DMS153 treated with DMSO at 0.1 percent for 48 hours (cell line): ENCODE data around the gene ARPC4.
"Not testable (repeated sequence)": the region's sequence is repeated elsewhere in the genome, so short reads cannot be mapped to it uniquely, and the experiment has no call there.

Experiments used
- DNase-seq: peaks from one replicate; lab custom pipeline; 2025; ENCODE audit not compliant: unreplicated experiment; lab: John Stamatoyannopoulos, UW

ARPC4 gene

GRCh38 chr3:9818666-9819335, 25.9 kb downstream of the ARPC4 start:
- no peak for DNase-seq

GRCh38 chr3:9820543-9820942, 27.7 kb downstream of the ARPC4 start:
- DNase-seq, result no peak

DNA sequence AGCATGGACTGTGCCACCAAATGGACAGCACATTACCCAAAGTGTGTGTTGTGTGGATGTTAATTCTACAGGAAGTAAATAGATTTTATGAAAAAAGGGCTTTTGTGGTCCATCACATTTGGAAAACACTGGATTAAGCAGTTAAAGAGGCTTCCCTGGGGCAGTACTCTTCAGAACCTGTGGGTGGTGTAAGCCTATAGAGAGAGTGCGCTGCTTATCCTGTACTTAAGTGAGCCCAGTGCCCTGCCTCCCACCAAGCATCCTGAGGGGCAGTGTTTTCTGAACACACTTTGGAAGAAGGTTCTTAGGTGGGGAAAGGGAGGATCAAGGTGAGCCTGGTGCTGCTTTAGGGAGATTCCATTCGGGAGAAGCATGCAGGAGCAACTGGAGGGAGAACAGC, 28.1 kb downstream of the ARPC4 start:
- DNase-seq, result no peak

- DNase-seq, result no peak
These were observed 32.7 kb downstream of the ARPC4 start for GRCh38 chr3:9825451-9826040.

- DNase-seq, result no peak
These were observed 34.1 kb downstream of the ARPC4 start for GRCh38 chr3:9826815-9827573.

DNA sequence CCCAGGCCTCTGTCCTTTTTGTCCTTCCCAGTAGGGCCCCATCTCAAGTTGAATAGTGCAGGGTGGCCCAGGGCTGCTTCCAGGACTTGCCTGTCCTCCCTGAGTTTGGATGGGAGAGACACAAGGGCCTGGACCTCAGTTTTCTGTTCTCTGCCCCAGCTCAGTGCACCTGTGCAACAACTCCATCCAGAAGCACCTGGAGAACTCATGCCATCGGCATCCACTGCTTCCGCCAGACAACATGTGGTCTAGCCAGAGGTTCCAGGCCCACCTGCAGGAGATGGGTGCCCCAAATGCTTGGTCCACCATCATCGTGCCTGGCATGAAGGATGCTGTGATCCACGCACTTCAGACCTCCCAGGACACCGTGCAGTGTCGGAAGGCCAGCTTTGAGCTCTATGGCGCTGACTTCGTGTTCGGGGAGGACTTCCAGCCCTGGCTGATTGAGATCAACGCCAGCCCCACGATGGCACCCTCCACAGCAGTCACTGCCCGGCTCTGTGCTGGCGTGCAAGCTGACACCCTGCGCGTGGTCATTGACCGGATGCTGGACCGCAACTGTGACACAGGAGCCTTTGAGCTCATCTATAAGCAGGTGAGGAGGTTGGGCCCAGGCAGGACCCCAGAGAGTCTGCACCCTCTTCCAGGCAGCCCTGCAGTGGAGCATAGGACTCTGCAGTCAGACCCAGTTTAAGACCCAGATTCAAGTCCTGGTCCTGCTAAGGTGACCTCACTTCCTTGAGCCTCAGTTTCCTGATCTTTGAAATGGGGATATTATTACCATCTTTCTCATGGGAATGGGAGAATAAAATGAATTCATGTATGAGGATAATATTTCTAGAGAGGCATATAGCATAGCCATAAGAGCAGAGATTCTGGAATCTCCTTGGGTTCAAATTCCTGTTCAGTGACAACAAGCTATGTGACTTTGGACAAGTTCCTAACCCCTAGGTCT, 36.2 kb downstream of the ARPC4 start:
- no peak for DNase-seq

DNA sequence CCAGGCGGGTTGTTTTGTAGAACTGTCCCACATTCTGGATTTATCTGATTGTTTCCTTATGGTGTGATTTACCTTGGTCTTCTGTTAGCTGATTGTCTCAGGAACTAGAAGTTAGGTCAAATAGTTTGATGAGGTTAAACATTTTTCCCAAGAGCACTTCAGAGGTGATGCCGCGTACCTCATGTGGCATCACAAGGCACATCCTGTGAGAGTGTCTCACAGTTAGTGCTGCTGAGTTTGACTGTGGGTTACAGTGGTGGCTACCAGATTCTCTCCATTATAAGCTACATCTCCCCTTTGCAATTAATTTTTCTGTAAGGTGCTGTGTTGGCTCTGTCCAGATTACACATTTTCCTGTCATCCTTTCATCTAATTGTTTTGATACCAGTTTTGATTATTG, 38.4 kb downstream of the ARPC4 start:
- no peak for DNase-seq

- no peak for DNase-seq
These were observed 40.2 kb downstream of the ARPC4 start for GRCh38 chr3:9833078-9833477.

DNA sequence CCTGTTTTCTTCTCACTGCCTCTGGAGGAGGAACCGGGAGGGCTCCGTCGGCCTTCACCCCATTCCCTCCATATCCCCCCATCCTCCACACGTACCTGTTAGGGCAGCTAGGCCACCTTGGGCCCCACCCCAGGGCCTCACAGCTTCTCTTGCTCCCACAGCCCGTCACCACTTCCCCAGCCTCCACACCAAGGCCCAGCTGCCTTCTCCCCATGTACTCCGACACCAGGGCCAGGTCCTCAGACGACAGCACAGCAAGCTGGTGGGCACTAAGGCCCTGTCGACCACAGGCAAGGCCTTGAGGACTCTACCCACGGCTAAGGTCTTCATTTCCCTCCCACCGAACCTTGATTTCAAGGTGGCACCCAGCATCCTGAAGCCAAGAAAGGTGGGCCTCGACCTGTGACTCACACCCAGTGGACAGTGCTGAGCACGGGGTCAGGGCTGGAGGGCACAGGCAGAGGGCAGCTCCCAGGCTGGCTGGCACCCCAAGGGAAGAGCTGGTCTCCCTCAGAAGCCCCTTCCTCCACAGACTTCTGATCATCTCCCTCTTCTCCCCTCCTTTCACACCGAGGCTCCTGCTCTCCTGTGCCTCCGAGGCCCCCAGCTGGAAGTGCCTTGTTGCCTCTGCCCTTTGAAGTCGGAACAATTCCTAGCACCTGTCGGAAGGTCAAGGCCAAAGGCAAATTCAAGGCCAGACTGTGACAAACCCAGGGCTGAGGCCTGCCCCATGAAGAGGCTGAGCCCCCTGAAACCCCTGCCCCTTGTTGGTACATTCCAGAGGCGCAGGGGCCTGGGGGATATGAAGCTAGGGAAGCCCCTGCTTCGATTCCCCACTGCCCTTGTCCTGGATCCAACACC, 41.9 kb downstream of the ARPC4 start:
- DNase-seq, result no peak

- no peak for DNase-seq
These were observed 45.1 kb downstream of the ARPC4 start for GRCh38 chr3:9837701-9838582.

DNA sequence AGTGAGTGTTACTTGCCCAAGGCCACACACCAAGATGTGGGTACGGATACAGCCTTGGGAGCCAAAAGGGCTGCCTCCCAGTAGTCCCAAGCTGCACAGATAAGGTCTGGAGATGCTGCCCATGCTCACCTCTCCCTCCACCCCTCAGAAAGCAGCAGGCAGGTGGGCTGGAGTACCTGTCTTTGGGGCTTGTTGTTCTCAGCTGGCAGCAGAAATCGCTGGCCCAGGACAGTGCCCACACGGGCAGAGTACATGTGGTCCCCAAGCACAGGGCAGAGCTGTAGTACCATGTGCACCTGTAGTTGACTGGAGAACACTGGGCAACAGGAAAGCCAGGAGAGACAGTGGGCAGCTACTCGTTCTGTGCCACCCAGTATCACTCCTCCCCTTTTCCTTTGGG, 46.0 kb downstream of the ARPC4 start:
- no peak for DNase-seq

- DNase-seq, result no peak
These were observed 48.1 kb downstream of the ARPC4 start for GRCh38 chr3:9841015-9841414.

DNA sequence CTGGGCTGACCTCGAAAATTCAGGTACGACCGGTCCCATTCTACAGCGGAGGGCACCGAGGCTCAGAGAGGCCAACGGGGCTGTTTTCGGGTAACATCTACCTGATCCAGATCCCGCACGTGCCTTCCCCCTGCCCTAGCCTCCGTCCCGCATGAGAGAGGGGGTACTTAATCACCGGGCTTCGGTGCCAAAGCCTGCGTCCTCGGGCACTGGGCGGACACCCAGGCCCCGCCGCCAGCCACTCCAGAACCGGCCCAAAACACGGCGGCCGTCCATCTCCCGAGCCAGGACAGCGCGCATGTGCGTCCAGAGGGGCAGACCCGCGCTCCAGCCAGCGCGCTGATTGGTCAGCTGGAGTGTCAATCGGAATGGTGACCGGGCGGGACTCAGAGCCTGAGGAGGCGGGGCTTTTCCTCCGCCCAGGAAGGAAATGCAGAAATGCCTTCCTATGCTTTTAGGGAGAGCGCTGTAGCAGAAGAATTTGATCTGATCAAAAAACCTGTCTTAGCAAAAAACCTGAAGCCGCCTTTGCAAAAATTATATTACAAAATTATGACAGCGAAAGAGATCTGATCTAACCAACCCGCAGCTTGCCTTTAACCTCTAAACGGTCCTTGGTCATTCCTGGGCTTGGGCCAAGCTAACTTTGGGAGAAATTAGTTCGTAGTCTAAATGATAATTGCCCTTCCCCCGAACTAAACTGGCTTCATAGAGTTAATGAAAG, 51.0 kb downstream of the ARPC4 start, which contains the start of gene RPUSD3:
Gene RPUSD3, minus strand, starts transcription at position 294 of the 724 bp plus-strand sequence. Its CDS starts 18 bp downstream, at position 276.
- peak; percentile 56 for DNase-seq

- no peak for DNase-seq
These were observed 53.3 kb downstream of the ARPC4 start for GRCh38 chr3:9846231-9846630.

DNA sequence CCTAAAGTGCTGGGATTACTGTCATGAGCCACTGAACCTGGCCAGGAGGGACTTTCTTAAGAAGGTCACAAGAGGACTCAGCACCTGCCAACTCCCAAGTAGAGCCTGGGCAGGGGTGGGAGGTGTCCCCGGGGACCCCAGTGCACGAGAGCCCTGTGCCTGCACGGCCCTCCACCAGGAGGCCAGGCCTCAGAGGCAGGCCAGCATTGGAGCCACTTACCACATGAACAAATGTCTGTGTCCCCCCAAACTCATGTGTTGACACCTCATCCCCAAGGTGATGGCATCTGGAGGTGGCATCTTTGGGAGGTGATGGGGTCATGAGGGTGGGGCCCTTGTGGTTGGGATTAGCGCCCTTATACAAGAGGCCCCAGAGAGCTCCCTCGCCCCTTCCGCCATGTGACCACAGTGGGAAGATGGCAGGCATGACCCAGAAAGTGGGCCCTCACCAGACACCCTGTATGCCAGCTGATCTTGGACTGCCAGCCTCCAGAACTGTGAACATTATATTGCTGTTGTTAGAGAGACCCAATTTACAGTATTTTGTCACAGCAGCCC, 54.1 kb downstream of the ARPC4 start:
- DNase-seq, result no peak

- DNase-seq, result not testable (repeated sequence)
These were observed 55.0 kb downstream of the ARPC4 start for GRCh38 chr3:9847870-9848269.

DNA sequence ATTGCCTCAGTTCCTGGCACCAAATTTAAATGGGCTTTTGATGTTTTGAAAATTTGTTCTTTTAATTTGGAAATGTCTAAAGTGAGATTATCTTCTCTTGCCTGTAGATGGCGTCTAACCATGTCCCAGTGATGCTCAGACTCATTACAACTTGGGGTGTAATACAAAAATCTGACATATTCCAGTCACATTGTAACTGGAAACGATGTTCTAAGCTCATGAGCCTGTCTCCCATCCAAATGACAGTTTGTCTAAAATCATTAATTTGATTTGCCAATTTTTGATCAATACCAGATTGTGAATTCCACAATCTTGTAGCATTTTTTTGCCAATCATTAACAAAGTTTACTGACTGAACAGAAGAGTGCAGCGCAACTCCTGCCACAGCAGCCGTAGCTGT, 56.0 kb downstream of the ARPC4 start:
- DNase-seq, result not testable (repeated sequence)

DNA sequence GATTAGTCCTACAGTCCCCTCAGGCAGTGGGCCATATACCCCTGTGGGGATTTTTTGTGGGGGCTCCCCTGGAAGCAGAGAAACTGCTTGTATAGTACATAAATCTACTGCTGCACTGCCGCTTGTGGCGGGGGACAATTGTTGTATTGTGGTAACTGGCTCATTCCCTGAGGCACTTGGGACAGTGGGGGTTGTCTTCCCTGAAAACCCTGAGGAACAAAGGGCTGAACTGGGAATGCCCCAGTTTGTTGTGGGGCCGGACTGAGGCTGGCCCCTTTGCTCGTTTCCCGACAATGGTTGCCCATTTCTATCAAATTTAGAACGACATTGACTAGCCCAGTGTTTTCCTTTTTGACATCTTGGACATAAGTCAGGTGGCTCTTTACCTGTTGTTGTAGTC, 58.5 kb downstream of the ARPC4 start:
- DNase-seq, result not testable (repeated sequence)
